Measurements from ENCODE around the gene SPATA25. TPM values are rescaled to one million over a fixed set of nuclear protein-coding genes. Genes with fewer than 3 reads are reported as not detected.
"Not testable (repeated sequence)": the region's sequence is repeated elsewhere in the genome, so short reads cannot be mapped to it uniquely, and the experiment has no call there.

Gene SPATA25
- total and polyA plus RNA-seq, 4 experiments from 2014 or later = 0.38 to 4.7 (median 2.8) TPM; not detected in 1

DNA sequence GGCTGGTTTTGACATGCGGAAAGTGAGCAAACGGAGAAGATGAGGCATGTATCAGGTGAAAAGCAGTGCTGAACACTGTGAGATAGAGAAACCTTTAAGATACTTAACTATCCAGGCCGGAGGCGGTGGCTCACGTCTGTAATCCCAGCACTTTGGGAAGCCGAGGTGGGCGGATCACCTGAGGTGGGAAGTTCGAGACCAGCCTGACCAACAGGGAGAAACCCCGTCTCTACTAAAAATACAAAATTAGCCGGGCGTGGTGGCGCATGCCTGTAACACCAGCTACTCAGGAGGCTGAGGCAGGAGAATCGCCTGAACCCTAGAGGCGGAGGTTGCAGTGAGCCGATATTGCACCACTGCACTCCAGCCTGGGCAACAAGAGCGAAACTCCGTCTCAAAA lies 44.3 kb upstream of the SPATA25 start:
- H3K36me3 ChIP-seq (ENCODE audit: insufficient read depth, low read length); H3K4me3 Mint-ChIP-seq; H3K9me3 ChIP-seq (ENCODE audit: control insufficient read depth in 1 of 2, low read length in 2 of 2); H3K4me3 ChIP-seq (ENCODE audit: low read length in 2 of 2); intact Hi-C loops (cut with micrococcal nuclease); H3K9me3 Mint-ChIP-seq; H3K27ac ChIP-seq (ENCODE audit: low read depth, low read length); DNase-seq; H3K27me3 Mint-ChIP-seq; H3K27me3 ChIP-seq (ENCODE audit: insufficient read depth, low read length): not testable (repeated sequence)
- ChIA-PET POLR2A (ENCODE audit: partially characterized antibody) (interaction anchor here (0.7 kb wide), 1 partner anchor 107 kb away, joined by 3 read pairs; no protein-coding TSS in a partner anchor), CTCF (ENCODE audit: partially characterized antibody) (interaction anchor here (0.8 kb wide), 1 partner anchor 92 kb away, joined by 8 read pairs; no protein-coding TSS in a partner anchor)
- peaks cover 16% of the 10 kb centered on the region for H3K4me1 ChIP-seq (ENCODE audit: insufficient read depth, low read length)
- Mint-ChIP-seq H3K36me3 (peaks cover 0 to 17% of the 10 kb centered on the region in 2 donors), H3K27ac (peak overlapping the region in 1 of 7 donors; percentile 18), H3K4me1 (peaks cover 9 to 26% (median 17%) of the 10 kb centered on the region in 4 donors)

DNA sequence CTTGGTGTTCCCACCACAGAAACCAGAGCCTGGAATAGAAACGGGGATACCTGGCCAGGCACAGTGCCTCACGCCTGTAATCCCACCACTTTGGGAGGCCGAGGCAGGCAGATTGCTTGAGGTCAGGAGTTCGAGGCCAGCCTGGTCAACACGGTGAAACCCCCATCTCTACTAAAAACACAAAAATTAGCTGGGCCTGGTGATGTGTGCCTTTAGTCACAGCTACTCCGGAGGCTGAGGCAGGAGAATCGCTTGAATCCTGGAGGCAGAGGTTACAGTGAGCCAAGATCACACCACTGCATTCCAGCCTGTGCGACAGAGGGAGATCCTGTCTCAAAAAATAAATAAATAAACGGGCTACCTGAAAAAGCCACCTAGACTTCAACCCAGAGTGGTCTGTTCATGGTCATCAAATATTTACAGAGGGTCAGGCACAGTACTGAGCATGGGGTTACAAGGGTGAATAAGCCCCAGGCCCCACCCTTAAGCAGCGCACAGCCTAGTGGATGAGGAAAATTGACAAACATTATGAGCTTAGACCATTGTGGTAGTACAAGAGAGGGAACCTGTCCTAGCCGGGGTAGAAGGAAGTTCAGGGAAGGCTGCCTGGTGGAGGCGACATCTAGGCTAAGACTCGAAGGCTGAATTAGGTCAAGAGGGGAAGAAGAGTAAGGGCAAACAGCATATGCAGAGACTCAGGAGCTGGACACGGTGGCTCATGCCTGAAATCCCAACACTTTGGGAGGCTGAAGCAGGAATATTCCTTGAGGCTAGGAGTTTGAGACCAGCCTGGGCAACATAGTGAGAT lies 39.9 kb upstream of the SPATA25 start:
- Mint-ChIP-seq H3K9me3 (no peaks in the 10 kb centered on the region), H3K4me3 (no peak overlapping the region), H3K27ac (peak overlapping the region in 2 of 7 donors; percentile 24 to 68), H3K36me3 (no peaks in the 10 kb centered on the region), H3K27me3 (no peaks in the 10 kb centered on the region), H3K4me1 (peaks cover 0 to 4% (median 2%) of the 10 kb centered on the region in 4 donors)
- intact Hi-C loops (cut with micrococcal nuclease) = no loop called here
- DNase-seq = no peak
- peaks cover 4% of the 10 kb centered on the region for H3K4me1 ChIP-seq (ENCODE audit: insufficient read depth, low read length)
- no peak overlapping the region for H3K4me3 ChIP-seq (ENCODE audit: low read length in 2 of 2)
- no peaks in the 10 kb centered on the region for H3K9me3 ChIP-seq (ENCODE audit: control insufficient read depth in 1 of 2, low read length in 2 of 2)
- ChIA-PET CTCF (ENCODE audit: partially characterized antibody) (interaction anchor here (1.0 to 1.1 kb wide), 2 partner anchors 43 to 102 kb away, joined by 3 to 4 read pairs; no protein-coding TSS in a partner anchor), POLR2A (ENCODE audit: partially characterized antibody) (interaction anchor here (0.7 to 3.2 kb wide), 4 partner anchors 17 to 57 kb away, joined by 3 to 11 read pairs (median 4); partner anchors contain the start of genes CTSA and NEURL2)
- H3K36me3 ChIP-seq (ENCODE audit: insufficient read depth, low read length) = no peaks in the 10 kb centered on the region
- no peak overlapping the region for H3K27ac ChIP-seq (ENCODE audit: low read depth, low read length)
- no peaks in the 10 kb centered on the region for H3K27me3 ChIP-seq (ENCODE audit: insufficient read depth, low read length)

DNA sequence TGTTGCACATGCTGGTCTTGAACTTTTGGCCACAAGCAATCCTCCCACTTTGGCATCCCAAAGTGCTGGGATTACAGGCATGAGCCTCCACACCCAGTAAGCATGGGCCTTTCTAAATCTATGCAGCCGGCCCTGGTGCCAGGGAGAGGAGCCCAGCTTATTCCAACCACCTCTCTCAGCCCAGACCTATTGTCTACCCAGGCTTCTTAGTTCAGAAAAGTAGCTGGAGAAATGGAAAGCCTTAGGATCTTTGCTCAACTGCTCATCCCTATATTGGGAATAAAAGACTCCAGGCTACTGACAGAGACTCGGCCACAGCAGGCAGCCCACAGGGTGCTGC lies 39.3 kb upstream of the SPATA25 start:
- CTCF ChIA-PET (ENCODE audit: partially characterized antibody) = interaction anchor here (1.0 kb wide), 1 partner anchor 44 kb away, joined by 4 read pairs; no protein-coding TSS in a partner anchor
- Histone ChIP-seq H3K27ac (ENCODE audit: low read depth, low read length) (no peak overlapping the region), H3K4me1 (ENCODE audit: insufficient read depth, low read length) (peaks cover 4% of the 10 kb centered on the region), H3K9me3 (ENCODE audit: control insufficient read depth in 1 of 2, low read length in 2 of 2) (no peaks in the 10 kb centered on the region), H3K27me3 (ENCODE audit: insufficient read depth, low read length) (no peaks in the 10 kb centered on the region), H3K4me3 (ENCODE audit: low read length in 2 of 2) (no peak overlapping the region), H3K36me3 (ENCODE audit: insufficient read depth, low read length) (no peaks in the 10 kb centered on the region)
- Mint-ChIP-seq H3K4me1 (peaks cover 0 to 4% (median 2%) of the 10 kb centered on the region in 4 donors), H3K27ac (no peak overlapping the region), H3K9me3 (no peaks in the 10 kb centered on the region), H3K36me3 (no peaks in the 10 kb centered on the region), H3K4me3 (no peak overlapping the region), H3K27me3 (peaks cover under 1 to 2% of the 10 kb centered on the region in 2 donors)
- intact Hi-C loops (cut with micrococcal nuclease) = no loop called here
- DNase-seq = no peak
- POLR2A ChIA-PET (ENCODE audit: partially characterized antibody) = interaction anchor here (0.7 to 2.5 kb wide), 3 partner anchors 8 to 22 kb away, joined by 3 to 13 read pairs (median 3); partner anchors contain the start of gene PCIF1

DNA sequence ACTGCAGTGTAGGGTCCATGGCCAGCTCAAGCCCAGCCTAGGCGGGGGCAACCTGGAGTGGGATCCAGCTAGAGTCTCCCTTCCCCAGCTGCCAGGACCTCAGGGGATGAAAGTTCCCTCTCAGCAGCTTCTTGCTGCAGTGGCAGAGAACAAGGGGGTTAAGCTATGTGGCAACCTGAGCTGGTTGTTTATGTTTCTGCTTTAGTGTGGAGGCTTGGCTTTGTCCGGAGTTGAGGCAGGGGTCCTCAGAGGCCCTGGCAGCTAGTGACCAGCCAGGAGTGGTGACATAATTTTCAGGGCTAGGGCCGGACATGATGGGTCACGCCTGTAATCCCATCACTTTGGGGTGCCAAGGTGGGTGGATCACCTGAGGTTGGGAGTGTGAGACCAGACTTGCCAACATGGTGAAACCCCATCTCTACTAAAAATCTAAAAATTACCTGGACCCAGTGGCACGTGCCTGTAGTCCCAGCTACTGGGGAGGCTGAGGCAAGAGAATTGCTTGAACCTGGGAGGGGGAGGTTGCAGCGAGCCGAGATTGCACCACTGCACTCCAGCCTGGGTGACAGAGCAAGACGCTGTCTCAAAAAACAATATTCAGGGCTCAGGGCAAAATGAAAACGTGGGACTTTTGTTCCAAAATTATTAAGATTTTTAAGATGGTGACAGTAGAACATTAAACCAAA lies 38.5 kb upstream of the SPATA25 start:
- ChIA-PET POLR2A (ENCODE audit: partially characterized antibody) (interaction anchor here (0.7 to 2.5 kb wide), 3 partner anchors 8 to 36 kb away, joined by 3 to 13 read pairs (median 3); partner anchors contain the start of gene PCIF1), CTCF (ENCODE audit: partially characterized antibody) (interaction anchor here (0.9 kb wide), 1 partner anchor 88 kb away, joined by 3 read pairs; no protein-coding TSS in a partner anchor)
- H3K4me1 Mint-ChIP-seq = peaks cover 0 to 4% (median 2%) of the 10 kb centered on the region in 4 donors
- no peak overlapping the region for H3K27ac Mint-ChIP-seq
- no peak overlapping the region for H3K27ac ChIP-seq (ENCODE audit: low read depth, low read length)
- H3K36me3 ChIP-seq (ENCODE audit: insufficient read depth, low read length) = no peaks in the 10 kb centered on the region
- intact Hi-C loops (cut with micrococcal nuclease) = no loop called here
- no peaks in the 10 kb centered on the region for H3K9me3 ChIP-seq (ENCODE audit: control insufficient read depth in 1 of 2, low read length in 2 of 2)
- peaks cover 4% of the 10 kb centered on the region for H3K4me1 ChIP-seq (ENCODE audit: insufficient read depth, low read length)
- H3K36me3 Mint-ChIP-seq = no peaks in the 10 kb centered on the region
- H3K4me3 Mint-ChIP-seq = no peak overlapping the region
- H3K4me3 ChIP-seq (ENCODE audit: low read length in 2 of 2) = no peak overlapping the region
- H3K27me3 Mint-ChIP-seq = peaks cover 2 to 5% of the 10 kb centered on the region in 2 donors
- no peak for DNase-seq
- no peaks in the 10 kb centered on the region for H3K9me3 Mint-ChIP-seq
- peaks cover 2% of the 10 kb centered on the region for H3K27me3 ChIP-seq (ENCODE audit: insufficient read depth, low read length)

DNA sequence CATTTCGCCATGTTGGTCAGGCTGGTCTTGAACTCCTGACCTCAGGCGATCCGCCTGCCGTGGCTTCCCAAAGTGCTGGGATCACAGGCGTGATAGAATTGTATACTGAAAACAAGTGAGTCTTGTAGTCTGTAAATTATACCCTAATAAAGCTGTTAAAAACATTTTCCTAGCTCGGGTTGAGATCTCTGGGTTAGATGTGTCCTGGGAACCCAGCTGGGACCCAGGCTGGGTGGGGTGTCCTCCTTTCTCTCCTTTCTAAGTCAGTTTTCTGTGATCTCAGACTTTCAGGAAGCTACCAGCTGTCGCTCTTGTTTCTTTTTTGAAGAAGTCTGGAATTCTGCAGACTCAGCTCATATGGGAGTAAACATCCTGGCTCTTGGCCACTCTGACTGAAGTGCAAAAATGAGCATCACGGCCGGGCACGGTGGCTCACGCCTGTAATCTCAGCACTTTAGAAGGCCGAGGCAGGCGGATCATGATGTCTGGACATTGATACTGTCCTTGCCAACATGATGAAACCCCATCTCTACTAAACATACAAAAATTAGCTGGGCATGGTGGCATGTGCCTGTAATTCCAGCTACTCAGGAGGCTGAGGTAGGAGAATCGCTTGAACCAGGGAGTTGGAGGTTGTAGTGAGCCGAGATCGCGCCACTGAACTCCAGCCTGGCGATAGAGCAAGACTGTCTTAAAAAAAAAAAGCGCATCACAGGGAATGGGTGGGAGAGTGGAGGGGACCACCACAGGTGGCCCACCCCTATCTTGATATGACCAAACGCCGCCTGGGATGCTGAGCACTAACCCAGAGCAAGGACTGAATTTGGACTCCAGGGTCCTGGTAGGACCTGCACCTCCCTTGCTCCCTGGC lies 37.2 kb upstream of the SPATA25 start:
- Histone ChIP-seq H3K9me3 (ENCODE audit: control insufficient read depth in 1 of 2, low read length in 2 of 2) (no peaks in the 10 kb centered on the region), H3K27ac (ENCODE audit: low read depth, low read length) (no peak overlapping the region), H3K4me1 (ENCODE audit: insufficient read depth, low read length) (peaks cover 4% of the 10 kb centered on the region), H3K4me3 (ENCODE audit: low read length in 2 of 2) (no peak overlapping the region), H3K27me3 (ENCODE audit: insufficient read depth, low read length) (peaks cover 7% of the 10 kb centered on the region), H3K36me3 (ENCODE audit: insufficient read depth, low read length) (no peaks in the 10 kb centered on the region)
- Mint-ChIP-seq H3K4me3 (no peak overlapping the region), H3K4me1 (peaks cover 0 to 4% (median 2%) of the 10 kb centered on the region in 4 donors), H3K27me3 (peaks cover 7 to 11% of the 10 kb centered on the region in 2 donors), H3K36me3 (no peaks in the 10 kb centered on the region), H3K9me3 (no peaks in the 10 kb centered on the region), H3K27ac (peak overlapping the region in 2 of 7 donors; percentile 3 to 31)
- intact Hi-C loops (cut with micrococcal nuclease) = no loop called here
- ChIA-PET CTCF (ENCODE audit: partially characterized antibody) (interaction anchor here (1.1 to 1.4 kb wide), 3 partner anchors 8 to 124 kb away, joined by 3 to 4 read pairs (median 3); partner anchors contain the start of gene PCIF1), POLR2A (ENCODE audit: partially characterized antibody) (interaction anchor here (0.7 to 2.5 kb wide), 6 partner anchors 10 to 68 kb away, joined by 3 to 13 read pairs (median 3); partner anchors contain the start of gene PCIF1)
- DNase-seq = no peak

DNA sequence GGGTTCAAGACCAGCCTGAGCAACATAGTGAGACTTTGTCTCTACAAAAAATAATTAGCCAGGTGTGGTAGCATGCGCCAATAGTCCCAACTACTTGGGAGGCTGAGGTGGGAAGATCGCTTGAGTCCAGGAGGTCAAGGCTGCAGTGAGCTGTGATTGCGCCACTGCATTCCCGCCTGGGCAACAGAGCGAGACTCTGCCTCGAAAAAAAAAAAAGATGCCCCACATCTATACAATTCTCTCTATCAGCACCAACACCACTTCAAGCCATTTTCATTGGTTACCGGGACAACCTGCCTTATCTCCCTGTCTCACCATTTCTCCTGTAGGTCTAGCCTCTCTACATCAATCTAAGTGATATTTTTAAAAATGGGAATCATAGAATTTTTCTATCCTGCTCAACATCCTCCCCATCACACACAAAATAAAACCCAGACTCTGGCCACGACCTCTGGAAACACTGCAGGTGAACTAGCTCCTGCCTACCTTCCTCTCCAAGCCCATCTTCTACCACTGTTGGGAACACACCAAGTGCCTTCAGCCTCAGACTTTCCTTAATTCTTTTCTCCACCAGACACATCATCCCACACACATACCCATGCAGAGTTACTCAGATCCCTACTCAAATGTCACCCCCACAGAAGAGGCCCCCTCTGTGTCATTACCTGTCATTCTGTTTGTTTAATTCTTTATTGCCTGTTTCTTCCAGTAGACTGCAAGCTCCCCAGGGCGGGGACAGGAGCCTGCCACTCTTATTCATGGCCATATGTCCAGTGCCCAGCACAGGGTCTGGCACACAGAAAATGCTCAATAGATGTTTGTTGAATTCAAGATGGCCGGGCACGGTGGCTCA lies 34.1 kb upstream of the SPATA25 start:
- no peak for DNase-seq
- Histone ChIP-seq H3K27me3 (ENCODE audit: insufficient read depth, low read length) (peaks cover 7% of the 10 kb centered on the region), H3K4me1 (ENCODE audit: insufficient read depth, low read length) (peaks cover 4% of the 10 kb centered on the region), H3K4me3 (ENCODE audit: low read length in 2 of 2) (no peak overlapping the region), H3K9me3 (ENCODE audit: control insufficient read depth in 1 of 2, low read length in 2 of 2) (no peaks in the 10 kb centered on the region), H3K27ac (ENCODE audit: low read depth, low read length) (no peak overlapping the region), H3K36me3 (ENCODE audit: insufficient read depth, low read length) (no peaks in the 10 kb centered on the region)
- intact Hi-C loops (cut with micrococcal nuclease) = no loop called here
- ChIA-PET POLR2A (ENCODE audit: partially characterized antibody) (interaction anchor here (1.5 kb wide), 1 partner anchor 13 kb away, joined by 5 read pairs; the partner anchor contains the start of gene PCIF1), CTCF (ENCODE audit: partially characterized antibody) (interaction anchor here (1.3 to 1.5 kb wide), 2 partner anchors 12 to 122 kb away, joined by 3 to 5 read pairs; partner anchors contain the start of gene PCIF1)
- no peak overlapping the region for H3K4me3 Mint-ChIP-seq
- H3K9me3 Mint-ChIP-seq = no peaks in the 10 kb centered on the region
- H3K4me1 Mint-ChIP-seq = peaks cover 0 to 3% (median 0%) of the 10 kb centered on the region in 4 donors
- peaks cover 16 to 20% of the 10 kb centered on the region in 2 donors for H3K27me3 Mint-ChIP-seq
- H3K27ac Mint-ChIP-seq = peak overlapping the region in 1 of 7 donors; percentile 21
- H3K36me3 Mint-ChIP-seq = no peaks in the 10 kb centered on the region
